Fibroblast of the conjunctiva (primary cell): ENCODE data around the gene PRKG1.

Experiments
- DNase-seq: peaks from one replicate; pipeline ENCODE4 v3.0.0-alpha.2; 2010; ENCODE audit warnings: low read depth

PRKG1 gene

DNA sequence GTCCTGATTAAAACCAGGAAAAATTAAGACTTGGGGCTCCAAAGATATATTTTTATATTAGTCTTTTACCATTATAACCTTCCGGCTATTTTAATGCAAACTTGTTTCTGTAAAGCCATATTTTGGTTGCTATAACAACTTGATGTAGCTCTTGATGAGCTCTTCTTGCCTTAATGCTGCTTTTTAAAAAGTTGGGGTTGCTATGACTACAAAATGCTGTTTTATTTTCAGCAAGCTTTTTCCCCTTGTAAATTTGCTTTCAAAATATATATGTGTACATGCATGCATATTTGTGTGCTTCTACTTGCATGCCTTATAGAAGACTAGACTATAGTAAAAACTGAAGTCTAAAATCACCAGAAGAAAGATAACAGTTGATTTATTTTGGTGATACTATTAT, 525.4 kb downstream of the PRKG1 start:
- DNase-seq, result no peak

DNA sequence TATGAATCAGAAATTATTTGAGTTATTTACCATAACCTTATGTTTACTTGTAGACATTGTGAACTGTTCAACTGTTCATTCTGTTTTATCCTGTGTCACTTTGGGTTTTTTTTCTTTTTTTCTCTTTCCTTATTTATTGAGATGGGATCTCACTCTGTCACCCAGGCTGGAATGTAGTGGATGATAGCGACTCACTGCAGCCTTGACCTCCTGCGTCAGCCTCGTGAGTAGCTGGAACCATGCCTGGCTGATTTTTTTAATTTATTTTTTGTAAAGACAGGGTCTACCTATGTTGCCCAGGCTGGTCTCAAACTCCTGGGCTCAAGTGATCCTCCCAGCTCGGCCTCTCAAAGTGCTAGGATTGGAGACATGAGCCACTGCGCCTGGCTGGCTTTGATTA, 528.0 kb downstream of the PRKG1 start:
- no peak for DNase-seq

DNA sequence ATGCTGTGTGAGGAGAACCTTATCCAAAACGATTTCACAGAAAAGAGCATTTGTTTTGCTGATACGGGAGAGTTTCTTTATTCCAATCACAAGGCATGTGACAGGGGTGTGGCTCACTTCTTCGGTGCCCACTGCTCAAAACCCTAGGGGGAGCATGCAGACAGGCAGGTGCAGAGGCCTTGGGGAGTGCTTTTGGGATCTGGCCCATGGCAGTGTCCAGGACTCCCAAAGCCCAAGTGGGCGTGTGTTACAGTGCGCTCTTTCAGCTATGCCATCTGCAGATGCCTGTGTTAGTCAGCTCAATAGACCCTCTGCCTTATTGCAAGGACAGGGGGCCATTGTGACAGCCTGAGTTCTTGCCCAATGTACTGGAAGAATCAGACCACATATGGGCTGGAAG, 530.3 kb downstream of the PRKG1 start:
- DNase-seq, result no peak

DNA sequence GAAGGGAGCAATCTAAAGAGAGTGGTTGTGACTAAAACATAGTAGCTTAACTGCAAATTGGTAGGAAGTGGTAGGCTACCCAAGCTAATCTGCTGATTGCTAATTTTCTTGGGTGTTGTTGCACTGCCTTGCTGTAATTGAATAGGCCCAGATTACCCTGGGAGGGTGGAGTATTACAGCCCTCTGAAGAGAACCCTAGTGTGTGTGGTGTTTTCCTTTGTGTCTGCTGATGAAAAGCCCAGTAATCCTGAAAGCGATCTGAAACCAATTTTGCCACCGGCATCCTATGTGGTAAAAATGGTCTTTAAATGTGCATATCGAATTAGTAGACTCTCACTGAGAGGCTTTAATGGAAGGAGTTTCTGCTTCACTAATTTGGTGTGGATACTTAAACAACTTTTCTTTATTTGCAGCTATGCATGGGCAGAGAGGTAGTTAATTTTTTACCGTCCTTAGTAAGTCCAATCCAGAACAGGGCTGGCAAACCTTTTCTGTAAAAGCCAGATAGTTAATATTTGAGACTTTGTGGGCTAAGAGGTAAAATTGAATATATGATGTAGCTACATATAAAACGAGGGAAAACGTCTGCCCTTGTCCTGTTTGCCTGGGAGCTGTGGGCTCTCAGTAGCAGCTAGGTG, 532.7 kb downstream of the PRKG1 start:
- DNase-seq, result no peak

DNA sequence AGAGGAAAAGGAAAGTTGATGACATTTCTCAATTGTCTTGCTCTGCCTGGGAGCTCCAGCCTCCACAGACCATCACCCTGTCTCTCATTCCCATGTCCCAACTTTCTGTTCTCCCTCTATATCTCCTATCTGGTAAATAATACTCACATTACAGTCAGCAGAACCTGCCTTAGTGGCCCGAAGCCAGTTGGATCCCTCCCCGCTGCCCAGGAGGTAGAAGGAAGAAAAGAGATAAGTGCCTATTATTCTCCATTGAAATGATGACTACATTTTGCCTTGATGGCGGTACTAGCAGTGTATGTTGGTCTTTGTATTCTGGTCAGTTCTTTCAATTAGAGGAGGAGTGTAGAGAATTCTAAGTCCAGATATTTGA, 533.2 kb downstream of the PRKG1 start:
- no peak for DNase-seq

DNA sequence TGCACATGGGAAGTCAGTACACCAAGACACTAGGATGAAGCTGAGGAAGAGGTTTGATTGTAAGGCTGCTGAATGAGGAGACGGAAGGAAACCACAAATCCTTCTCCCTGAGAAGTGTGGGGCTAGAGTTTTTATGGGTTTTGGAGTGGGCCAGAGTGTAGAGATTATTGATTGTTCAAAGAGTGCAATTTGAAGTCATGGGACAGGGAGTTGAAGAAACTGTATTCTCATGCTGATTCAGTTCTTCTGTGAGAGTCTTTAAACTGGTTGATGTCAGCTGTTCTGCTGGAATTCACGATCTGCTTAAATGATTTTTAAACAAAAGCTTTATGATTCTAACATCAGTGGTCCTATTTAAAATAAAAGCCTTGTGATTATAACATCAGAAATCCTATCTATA, 533.9 kb downstream of the PRKG1 start:
- DNase-seq, result no peak

DNA sequence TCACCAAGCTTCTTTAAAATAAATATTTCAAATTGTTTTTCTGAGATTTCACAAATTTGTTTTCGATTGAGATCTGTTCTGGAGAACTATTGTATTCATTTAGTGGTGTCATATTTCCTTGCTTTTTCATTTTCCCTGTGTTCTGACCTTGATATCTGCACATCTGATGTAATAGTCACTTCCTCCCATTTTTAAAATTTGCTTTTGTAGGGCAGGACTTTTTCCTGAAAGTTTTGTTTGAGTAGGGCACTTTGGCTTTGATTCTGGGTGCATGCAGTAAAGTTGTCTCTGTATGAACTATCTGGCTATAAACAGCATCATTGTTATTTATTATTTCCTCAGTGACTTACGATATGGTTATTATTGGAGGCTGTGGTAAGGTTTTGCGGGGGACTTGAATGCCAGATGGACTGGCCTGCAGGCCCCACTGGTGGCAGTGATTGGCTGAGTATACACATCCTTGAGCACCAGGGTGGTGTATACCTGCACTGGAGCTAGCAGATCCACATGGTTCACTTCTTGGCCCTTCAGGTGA, 541.5 kb downstream of the PRKG1 start:
- no peak for DNase-seq

DNA sequence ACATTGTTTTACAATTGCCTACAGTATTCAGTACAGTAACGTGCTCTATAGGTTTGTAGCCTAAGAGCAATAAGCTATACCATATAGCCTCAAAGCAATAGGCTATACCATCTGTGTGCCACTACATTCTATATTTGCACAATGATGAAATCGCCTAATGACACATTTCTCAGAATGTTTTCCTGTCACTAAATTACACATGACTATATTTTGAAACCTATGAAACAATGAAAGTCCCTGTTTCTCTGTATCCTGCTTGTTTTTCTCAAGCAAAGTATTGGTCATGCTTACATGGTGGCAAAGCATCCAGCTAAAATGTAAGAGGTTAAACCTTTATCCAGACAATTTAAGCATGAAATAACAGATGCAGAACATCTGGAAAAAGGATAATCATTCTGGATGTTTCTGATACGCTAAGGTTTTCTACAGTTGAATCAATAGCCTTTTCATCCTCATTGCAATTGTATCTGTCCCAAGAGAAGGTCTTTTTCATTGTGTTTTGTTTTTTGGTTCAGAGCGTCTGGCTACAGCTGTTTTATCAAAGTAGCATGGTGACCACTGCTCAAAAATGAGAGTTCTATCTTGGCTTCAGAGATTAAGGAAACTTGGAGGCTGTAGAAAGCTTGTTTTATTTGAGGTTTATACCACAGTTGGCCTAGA, 543.4 kb downstream of the PRKG1 start:
- no peak for DNase-seq

DNA sequence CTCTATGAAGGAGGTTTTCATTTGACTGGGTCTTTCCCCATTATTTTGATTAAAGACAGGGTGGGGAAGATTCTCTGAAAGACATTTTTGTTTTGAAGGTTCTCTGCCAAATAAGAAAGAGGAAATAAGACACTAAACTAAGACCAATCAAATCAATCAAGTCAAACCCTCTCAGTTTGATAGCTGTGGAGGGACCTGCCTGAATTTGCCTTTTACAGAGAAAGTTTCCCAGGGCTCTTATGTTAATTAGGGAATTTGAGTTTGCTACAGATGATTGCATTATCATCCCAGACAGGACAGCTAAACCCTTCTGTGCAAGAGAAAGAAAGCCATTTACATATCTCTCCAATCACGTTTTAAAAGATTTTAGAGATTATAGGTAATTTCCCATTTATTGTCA, 545.1 kb downstream of the PRKG1 start:
- no peak for DNase-seq

DNA sequence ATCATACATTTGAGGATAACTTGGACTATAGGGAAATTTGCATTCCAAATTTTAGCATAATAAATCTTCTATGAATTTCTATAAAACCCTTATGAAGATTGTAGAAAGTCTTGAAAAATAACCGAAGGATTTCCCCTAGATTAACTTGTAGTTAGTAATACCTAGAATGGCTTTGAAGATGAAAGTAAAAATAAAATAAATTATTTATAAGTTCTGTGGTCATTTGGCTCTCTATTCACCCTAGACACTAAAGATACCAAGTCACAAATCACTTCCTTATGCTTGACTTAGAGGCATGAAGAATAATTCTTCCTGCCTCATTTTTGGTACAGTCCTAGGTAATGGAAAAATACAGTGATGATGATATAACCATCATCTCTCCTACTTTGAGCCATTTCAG, 545.8 kb downstream of the PRKG1 start:
- no peak for DNase-seq

DNA sequence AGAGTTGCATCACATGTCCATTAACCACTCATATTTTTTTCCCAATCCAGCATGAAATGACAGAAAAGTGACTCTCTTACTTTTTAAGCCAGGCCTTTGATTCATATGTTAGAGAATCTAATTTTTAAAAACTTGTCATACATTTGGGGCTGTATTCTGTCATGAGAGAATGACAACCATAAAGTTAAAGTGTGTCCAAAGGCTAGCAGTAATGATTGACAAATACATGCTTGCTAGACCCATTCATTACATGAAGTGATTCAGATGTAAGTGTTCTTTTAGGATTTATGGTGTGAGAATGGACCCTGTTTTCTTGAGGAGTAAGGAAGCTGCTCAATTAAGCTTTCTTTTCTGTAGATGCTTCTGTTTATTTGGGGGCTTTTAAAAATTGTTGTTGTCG, 549.7 kb downstream of the PRKG1 start:
- DNase-seq, result no peak

DNA sequence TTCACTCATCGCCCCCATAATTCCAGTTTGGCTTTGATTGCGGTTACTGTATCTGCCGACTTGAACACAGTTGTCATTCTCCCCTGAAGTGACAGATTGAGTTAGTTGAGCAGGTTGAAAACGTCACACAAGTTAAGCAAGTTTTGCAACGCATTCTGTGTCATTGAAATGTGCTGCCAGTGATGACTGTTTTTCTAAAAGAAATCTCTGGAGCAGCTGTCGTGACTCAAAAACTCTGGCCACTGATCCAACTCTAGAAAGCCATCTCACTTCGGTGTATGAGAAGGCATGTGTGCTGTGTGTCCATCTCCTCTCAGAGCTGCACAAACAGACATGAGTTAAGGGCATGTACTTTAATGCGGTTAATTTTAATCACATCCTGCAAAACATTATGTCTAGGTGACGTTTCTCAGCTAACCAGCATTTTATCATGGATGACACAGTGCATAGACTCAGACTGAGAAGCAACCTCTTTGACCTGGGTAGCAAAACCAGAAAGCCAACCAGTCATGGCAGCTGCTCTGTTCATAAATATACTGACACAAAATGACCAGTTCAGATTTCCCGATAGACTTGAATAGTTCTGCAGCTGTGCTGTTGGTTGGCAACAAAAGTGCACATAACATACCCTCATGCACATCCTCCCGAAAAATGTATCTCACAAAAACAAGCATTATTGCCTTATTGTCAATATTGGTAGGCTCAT, 555.8 kb downstream of the PRKG1 start:
- DNase-seq, result no peak

DNA sequence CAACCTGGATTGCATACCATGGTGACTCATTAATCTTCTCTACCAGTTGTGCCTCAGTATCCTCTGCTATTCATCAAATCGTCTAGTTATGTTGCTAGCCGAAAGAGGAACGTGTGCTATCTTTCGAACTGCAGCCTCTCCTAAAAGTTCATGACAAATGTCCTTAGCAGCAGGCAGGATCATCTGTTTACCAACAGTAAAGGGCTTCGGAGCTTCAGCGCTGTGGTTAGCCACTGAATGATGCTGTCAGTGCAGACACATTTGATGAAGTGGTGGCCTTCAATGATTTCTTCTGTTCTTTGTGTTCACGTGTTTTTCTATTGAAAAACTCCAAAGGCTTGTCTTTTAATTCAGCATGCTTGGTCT, 556.3 kb downstream of the PRKG1 start:
- DNase-seq, result no peak

DNA sequence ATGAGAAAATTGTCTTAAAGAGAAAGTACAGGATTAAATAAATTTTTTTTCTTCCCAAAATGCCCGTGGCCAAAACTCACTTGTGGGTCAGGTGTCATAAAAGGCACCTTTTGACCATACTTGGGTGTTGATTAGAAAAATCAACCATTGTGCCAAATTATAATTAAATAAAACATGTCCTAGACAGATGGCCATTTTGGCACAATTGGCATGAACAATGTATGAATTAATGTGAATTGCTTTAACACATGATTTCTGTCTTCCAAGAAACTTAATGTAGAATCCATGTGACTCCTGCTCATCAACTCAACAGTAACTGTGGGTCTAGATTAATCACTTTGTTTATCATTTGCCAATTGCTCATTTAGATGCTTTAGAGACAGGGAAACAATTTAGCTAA, 561.1 kb downstream of the PRKG1 start:
- DNase-seq, result no peak

DNA sequence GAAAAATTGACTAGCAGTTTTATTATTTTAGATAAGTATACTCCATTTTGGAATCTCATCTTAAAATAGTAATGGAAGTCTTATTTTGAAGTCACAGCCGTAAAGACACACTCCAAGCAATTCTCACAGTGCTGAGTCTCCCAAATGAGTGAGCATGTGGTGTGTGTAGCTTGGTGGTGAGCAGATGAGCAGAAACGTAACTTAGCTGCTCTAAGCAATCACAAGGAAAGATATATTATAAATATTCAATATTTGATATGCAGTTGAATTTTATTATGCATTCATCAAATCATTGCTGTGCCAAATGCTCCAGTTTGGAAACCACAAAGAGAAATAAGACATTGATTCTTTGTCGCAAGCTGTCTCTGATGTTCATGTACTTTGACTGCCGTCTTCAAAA, 563.9 kb downstream of the PRKG1 start:
- DNase-seq, result no peak

DNA sequence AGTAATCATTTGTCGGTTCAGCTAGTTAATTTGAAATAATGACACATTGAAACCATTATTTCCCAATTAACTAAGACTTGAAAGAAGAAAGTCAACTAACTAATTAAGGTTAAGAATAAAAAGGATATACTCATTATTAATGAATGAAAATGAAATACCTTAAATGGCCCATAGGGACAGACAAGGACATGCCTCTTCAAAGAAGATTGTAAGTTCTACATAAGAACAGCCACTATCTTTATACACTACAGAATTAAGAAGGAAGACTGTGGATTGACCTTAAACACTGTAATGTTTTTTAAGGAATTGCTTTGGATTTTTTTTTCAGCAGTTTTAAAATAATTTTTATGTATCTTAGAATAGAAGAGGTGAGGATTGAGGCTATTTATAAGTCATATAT, 564.5 kb downstream of the PRKG1 start:
- DNase-seq, result no peak

DNA sequence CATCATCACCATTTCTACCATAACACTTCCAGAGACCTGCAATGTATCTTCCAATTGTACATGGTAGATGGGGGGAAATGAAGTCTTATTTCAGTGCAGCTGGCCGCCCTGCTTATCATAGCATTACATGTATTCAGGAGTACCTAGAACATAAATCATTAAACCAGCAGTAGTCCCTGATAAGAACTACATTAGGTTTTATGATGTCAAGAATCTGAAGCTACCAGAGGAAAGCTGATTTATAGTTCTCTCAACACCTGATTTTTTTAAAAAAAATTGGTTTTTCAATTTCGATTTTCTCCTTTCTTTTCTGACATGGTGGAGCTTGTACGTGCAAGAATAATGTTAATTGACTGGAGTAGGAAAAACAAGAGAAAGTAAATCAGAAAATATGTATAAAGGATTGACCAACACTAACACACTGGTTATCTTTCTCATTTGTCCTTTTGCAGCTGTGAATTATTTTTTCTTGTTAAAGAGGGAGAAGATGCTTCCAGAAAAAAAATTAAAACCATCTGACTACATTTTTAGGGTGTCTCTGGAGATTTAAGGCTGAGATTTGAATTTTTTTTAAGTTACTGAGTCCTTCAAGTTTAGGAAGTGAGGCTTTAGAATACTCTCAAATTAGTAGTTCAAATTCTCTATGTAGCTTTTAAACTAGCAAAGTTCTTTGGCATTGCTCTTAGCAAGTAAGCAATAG, 566.0 kb downstream of the PRKG1 start:
- peak; percentile 4 for DNase-seq

DNA sequence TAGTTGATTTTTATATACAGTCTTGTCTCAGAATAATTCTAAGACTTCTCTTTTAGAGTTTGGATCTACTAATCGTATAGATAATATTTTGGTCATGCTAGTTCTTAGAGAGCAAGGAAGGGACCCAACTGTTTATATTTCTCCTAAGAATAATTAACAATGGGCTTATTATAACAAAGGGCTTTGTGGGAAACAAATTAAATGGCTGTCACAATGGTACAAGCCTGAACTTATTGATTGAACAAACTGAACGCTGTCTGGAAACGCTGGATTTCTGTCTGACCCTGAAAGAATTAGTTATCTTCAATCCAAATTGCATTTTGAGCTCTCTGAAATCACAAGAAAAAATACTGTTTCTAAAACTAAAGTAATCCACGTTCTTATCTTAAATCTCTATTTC, 568.3 kb downstream of the PRKG1 start:
- DNase-seq, result no peak

DNA sequence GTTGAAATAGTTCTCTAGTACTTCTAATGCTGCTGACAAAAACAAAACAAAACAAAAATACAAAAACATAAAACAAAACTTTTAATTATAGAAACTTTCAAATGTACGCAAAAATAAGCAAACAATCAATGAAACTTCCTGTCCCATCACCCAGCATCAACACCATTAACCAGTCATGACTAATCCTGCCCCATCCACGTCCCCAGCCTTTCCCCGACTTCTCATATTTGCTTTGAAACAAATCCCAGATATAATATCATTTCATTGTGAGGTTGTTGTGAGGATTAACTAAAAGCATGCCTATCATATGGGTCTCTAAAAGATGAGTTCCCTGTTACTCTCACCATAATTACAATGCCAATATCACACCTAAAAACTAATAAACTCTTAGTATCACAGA, 569.4 kb downstream of the PRKG1 start:
- no peak for DNase-seq

DNA sequence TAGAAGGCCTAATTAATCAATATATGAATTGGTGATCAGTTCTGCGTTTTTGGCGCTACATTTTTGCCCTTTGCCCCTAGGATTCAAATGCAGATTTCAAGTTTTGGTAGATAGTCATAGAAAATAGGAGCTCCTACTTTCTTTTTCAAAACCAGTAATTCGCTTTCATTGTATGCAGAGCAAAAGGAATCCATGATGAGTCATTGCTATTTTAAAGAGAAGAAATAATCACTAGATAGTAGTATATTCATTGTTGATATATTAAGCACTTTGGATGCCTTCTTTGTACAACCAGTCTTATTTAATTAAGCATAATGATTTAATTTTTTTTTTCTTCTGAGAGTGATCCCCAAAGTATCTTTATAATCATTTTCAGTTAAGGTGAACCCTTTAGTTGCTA, 574.8 kb downstream of the PRKG1 start:
- DNase-seq, result no peak

DNA sequence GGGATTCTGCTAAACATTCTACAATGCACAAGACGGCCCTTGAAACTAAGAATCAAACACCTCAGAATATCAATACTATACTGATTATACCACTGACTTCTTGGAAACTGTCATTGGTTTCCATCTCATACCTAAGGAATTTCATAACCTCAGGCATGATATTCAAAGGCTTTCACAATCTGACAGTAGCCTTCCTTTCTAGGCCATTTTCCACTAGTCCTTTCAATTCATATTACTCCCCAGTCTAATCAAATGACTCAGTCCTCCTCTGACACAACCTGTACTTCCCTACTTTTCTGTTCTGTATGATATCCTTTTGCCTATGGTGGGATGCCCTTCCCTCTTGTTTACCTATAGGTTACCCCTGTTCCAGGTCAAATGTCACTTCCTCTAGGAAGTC, 576.8 kb downstream of the PRKG1 start:
- DNase-seq, result no peak

DNA sequence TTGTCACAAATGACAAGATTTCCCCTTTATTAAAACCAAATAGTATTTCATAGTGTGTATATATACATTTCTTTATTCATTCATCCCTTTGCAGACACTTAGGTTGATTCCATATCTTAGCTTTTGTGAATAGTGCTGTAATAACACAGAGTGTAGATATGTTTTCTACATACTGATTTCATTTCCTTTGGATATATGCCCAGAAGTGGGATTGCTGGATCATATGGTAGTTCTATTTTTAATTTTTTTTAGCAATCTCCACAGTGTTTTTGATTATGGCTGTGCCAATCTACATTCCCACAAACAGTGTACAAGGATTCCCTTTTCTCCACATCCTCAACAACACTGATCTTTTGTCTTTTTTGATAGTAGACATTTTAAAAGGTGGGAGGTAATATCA, 578.7 kb downstream of the PRKG1 start:
- DNase-seq, result peak; percentile 9

DNA sequence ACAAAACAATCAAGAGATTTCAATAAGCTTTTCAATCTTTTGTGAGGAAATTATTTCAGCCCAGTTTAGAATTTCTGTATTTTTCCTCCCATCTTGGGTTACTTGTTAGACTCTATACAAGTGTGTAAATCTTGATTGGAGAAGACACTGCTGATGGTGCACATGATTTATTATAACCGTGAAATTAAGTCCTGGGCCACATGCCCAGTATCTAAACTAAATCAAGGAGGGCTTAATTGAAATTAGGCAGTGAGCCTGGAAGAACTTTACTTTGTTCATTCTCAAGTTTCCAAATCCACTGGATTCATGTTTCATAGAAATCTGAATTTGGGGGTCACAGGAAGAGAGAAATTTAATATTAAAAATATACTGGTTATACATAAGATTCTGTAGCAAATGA, 580.6 kb downstream of the PRKG1 start:
- no peak for DNase-seq
